HepG2 (cell line): ENCODE data around the gene SREBF1. TPM values are rescaled to one million over a fixed set of nuclear protein-coding genes. Genes with fewer than 3 reads are reported as not detected.

ENCODE experiments used
- ATF1 ChIP-seq: IDR thresholded peaks from 2 replicates; pipeline ENCODE4 v1.6.1; 2016; ENCODE audit warnings: mild to moderate bottlenecking, control low read depth
- CHCHD3 ChIP-seq: sonication (generic); formaldehyde crosslinking; IDR thresholded peaks from 2 replicates; pipeline ENCODE4 v1.8.0; 2022; ENCODE audit warnings: mild to moderate bottlenecking, missing genetic modification reagents, moderate library complexity
- EHMT2 ChIP-seq: fragments of 200-600 bp; sonication (generic); IDR thresholded peaks from 2 replicates; pipeline ENCODE4 v1.7.0; 2017; ENCODE audit warnings: antibody characterized with exemption, low read depth, low read length, borderline replicate concordance
- FOSL2 ChIP-seq: sonication (generic); formaldehyde crosslinking; IDR thresholded peaks from 2 replicates; pipeline ENCODE4 v1.4.0; 2020; ENCODE audit warnings: missing genetic modification reagents
- GTF2F1 ChIP-seq: fragments of 150-350 bp; IDR thresholded peaks from 2 replicates; pipeline ENCODE4 v1.6.1; 2014; ENCODE audit warnings: low read length
- HDAC1 ChIP-seq: sonication (generic); formaldehyde crosslinking; IDR thresholded peaks from 2 replicates; pipeline ENCODE4 v1.5.1; 2020; ENCODE audit warnings: mild to moderate bottlenecking, missing genetic modification reagents
- ISX ChIP-seq: sonication (generic); formaldehyde crosslinking; conservative IDR thresholded peaks from 2 replicates; pipeline ENCODE4 v1.5.0; 2020; ENCODE audit warnings: missing genetic modification reagents
- JUND ChIP-seq: sonication (generic); formaldehyde crosslinking; IDR thresholded peaks from 2 replicates; pipeline ENCODE4 v1.8.0; 2022; ENCODE audit warnings: mild to moderate bottlenecking, missing genetic modification reagents
- KLF16 ChIP-seq, 2 experiments: sonication (generic) in 1 of 2; formaldehyde crosslinking in 1 of 2; IDR thresholded peaks; 2 replicates each; pipeline versions ENCODE4 v1.6.1 to v1.8.0; 2016 to 2023; ENCODE audit warnings: missing genetic modification reagents in 2 of 2, missing compliant biosample characterization in 1 of 2
- NCOA5 ChIP-seq: sonication (generic); formaldehyde crosslinking; IDR thresholded peaks from 2 replicates; pipeline ENCODE4 v1.4.0; 2020; ENCODE audit warnings: missing genetic modification reagents
- ONECUT2 ChIP-seq: sonication (generic); formaldehyde crosslinking; IDR thresholded peaks from 2 replicates; pipeline ENCODE4 v1.4.0; 2020; ENCODE audit warnings: missing genetic modification reagents
- PHF21A ChIP-seq: sonication (generic); formaldehyde crosslinking; IDR thresholded peaks from 2 replicates; pipeline ENCODE4 v1.5.0; 2020; ENCODE audit warnings: mild to moderate bottlenecking, missing genetic modification reagents
- RXRB ChIP-seq: IDR thresholded peaks from 2 replicates; pipeline ENCODE4 v1.6.1; 2016; ENCODE audit warnings: borderline replicate concordance, missing genetic modification reagents, missing compliant biosample characterization
- SUZ12 ChIP-seq: fragments of 150-350 bp; IDR thresholded peaks from 2 replicates; pipeline ENCODE4 v1.6.1; 2014; ENCODE audit warnings: low read depth, low read length
- TBX3 ChIP-seq: fragments of 450-650 bp; IDR thresholded peaks from 2 replicates; pipeline ENCODE4 v1.6.1; 2017; ENCODE audit warnings: antibody characterized with exemption, mild to moderate bottlenecking, inconsistent platforms, borderline replicate concordance
- ZC3H4 ChIP-seq: sonication (generic); formaldehyde crosslinking; IDR thresholded peaks from 2 replicates; pipeline ENCODE4 v1.4.0; 2020; ENCODE audit warnings: missing genetic modification reagents, borderline replicate concordance
- ZNF563 ChIP-seq: sonication (generic); formaldehyde crosslinking; IDR thresholded peaks from 2 replicates; pipeline ENCODE4 v1.8.0; 2022; ENCODE audit warnings: mild to moderate bottlenecking, moderate library complexity, missing genetic modification reagents
- ZNF629 ChIP-seq: sonication (generic); formaldehyde crosslinking; conservative IDR thresholded peaks from 2 replicates; pipeline ENCODE4 v1.5.0; 2020; ENCODE audit warnings: missing genetic modification reagents
- polyA plus RNA-seq, 8 experiments: library from polyadenylated mRNA; depleted of rRNA in 3 of 8; stranded (reverse) in 7 of 8; unstranded in 1 of 8; fragments of >200 nt; fragmentation: Illumina TruSeq in 4 of 8; extraction: Trizol in 4 of 8; gene quantifications; 2 replicates each; pipeline versions ENCODE4 v1.2.1 to v1.2.3, GENCODE V29; 2011 to 2016; ENCODE audit warnings: low read depth in 4 of 8, missing spikeins in 1 of 8, mixed read lengths in 1 of 8; ENCODE audit not compliant: insufficient read depth in 1 of 8
- total RNA-seq, 5 experiments: library from RNA; depleted of rRNA; stranded (reverse); fragments of >200 nt; fragmentation: Illumina TruSeq; extraction: Trizol; gene quantifications; 2 replicates each; pipeline ENCODE4 v1.2.3, GENCODE V29; 2016; ENCODE audit warnings: low read depth in 1 of 5
- TF ChIP-seq, protein P1 (sequence below): sonication (generic); formaldehyde crosslinking; IDR thresholded peaks from 2 replicates; pipeline ENCODE4 v1.4.0; 2020; ENCODE audit warnings: missing genetic modification reagents, low read depth, mild to moderate bottlenecking, borderline replicate concordance
- TF ChIP-seq, protein P2 (sequence below): sonication (generic); formaldehyde crosslinking; IDR thresholded peaks from 2 replicates; pipeline ENCODE4 v1.4.0; 2020; ENCODE audit warnings: missing genetic modification reagents, borderline replicate concordance
- TF ChIP-seq, protein P3 (sequence below): sonication (generic); formaldehyde crosslinking; IDR thresholded peaks from 2 replicates; pipeline ENCODE4 v1.4.0; 2020; ENCODE audit warnings: mild to moderate bottlenecking, missing genetic modification reagents
- TF ChIP-seq, protein P4 (sequence below): sonication (generic); formaldehyde crosslinking; IDR thresholded peaks from 2 replicates; pipeline ENCODE4 v1.8.1; 2023; ENCODE audit warnings: mild to moderate bottlenecking, inconsistent platforms, moderate library complexity, missing genetic modification reagents, borderline replicate concordance
- TF ChIP-seq, protein P5 (sequence below): sonication (generic); formaldehyde crosslinking; IDR thresholded peaks from 2 replicates; pipeline ENCODE4 v1.5.0; 2020; ENCODE audit warnings: missing genetic modification reagents, mild to moderate bottlenecking, borderline replicate concordance

SREBF1 gene
- total and polyA plus RNA-seq, 2 of the 13 experiments (the other 11 are each of a cell fraction or from before 2014, with no cell fraction given), result 34.3 to 38.0 TPM

DNA sequence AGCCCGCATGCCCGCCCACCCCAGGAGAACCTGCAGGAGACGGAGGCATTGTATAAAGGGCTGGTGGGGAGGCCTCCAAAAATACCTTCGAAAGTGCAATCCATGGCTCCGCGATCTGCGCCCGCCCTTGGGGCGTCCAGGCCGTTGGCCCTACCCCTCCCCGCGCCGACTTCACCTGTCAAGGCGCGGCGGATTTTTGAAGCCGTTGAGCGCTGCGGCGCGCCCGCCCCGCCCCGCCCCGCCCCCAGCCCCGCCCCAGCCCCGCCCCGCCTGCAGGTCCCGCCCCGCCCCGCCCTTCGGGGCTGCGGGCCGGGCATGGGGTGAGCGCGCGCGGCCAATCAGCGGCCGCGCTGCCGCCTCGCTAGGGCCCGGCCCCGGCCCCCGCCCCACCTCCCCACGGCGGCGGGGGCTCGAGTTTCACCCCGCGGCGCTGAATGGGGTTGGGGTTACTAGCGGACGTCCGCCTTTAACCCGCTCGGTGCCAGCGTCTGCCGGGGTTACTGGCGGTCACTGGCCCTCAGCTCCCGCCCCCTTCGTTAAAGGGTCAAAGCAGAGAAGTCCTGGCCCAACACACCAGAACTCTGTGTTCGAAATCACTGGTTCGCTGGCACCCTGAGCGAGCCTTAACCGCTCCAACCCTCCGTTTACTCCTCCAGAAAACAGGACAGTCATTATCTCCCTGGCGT is 13.2 kb downstream of the SREBF1 start (continued):
- TF ChIP-seq, protein P1, sequence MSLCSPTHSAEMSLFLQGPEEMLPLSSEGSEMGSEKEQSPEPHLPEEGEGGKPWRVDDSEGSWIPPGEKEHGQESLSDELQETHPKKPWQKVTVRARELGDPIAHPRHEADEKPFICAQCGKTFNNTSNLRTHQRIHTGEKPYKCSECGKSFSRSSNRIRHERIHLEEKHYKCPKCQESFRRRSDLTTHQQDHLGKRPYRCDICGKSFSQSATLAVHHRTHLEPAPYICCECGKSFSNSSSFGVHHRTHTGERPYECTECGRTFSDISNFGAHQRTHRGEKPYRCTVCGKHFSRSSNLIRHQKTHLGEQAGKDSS (CRISPR knock-in tag), result peak; percentile 79; the same call in 1 of the 2 replicates
- TF ChIP-seq, protein P2, sequence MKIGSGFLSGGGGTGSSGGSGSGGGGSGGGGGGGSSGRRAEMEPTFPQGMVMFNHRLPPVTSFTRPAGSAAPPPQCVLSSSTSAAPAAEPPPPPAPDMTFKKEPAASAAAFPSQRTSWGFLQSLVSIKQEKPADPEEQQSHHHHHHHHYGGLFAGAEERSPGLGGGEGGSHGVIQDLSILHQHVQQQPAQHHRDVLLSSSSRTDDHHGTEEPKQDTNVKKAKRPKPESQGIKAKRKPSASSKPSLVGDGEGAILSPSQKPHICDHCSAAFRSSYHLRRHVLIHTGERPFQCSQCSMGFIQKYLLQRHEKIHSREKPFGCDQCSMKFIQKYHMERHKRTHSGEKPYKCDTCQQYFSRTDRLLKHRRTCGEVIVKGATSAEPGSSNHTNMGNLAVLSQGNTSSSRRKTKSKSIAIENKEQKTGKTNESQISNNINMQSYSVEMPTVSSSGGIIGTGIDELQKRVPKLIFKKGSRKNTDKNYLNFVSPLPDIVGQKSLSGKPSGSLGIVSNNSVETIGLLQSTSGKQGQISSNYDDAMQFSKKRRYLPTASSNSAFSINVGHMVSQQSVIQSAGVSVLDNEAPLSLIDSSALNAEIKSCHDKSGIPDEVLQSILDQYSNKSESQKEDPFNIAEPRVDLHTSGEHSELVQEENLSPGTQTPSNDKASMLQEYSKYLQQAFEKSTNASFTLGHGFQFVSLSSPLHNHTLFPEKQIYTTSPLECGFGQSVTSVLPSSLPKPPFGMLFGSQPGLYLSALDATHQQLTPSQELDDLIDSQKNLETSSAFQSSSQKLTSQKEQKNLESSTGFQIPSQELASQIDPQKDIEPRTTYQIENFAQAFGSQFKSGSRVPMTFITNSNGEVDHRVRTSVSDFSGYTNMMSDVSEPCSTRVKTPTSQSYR (CRISPR knock-in tag), result 0 out of 2 replicates have a peak, but pooled peaks have one; percentile 18
- no peak for TF ChIP-seq ZNF629 (CRISPR knock-in tag)
- peak; percentile 99 for TF ChIP-seq RXRB (CRISPR knock-in tag)
- TF ChIP-seq NCOA5 (CRISPR knock-in tag), result no peak
- TF ChIP-seq ZNF563 (CRISPR knock-in tag), result no peak
- TF ChIP-seq TBX3, result 0 out of 2 replicates have a peak, but pooled peaks have one; percentile 9
- TF ChIP-seq CHCHD3 (CRISPR knock-in tag), result no peak
- no peak for TF ChIP-seq ONECUT2 (CRISPR knock-in tag)
- no peak for TF ChIP-seq GTF2F1
- peak; percentile 63 for TF ChIP-seq HDAC1
- no peak for TF ChIP-seq EHMT2
- no peak; the same call in 1 of the 2 replicates for TF ChIP-seq FOSL2 (CRISPR knock-in tag)
- TF ChIP-seq, protein P3, sequence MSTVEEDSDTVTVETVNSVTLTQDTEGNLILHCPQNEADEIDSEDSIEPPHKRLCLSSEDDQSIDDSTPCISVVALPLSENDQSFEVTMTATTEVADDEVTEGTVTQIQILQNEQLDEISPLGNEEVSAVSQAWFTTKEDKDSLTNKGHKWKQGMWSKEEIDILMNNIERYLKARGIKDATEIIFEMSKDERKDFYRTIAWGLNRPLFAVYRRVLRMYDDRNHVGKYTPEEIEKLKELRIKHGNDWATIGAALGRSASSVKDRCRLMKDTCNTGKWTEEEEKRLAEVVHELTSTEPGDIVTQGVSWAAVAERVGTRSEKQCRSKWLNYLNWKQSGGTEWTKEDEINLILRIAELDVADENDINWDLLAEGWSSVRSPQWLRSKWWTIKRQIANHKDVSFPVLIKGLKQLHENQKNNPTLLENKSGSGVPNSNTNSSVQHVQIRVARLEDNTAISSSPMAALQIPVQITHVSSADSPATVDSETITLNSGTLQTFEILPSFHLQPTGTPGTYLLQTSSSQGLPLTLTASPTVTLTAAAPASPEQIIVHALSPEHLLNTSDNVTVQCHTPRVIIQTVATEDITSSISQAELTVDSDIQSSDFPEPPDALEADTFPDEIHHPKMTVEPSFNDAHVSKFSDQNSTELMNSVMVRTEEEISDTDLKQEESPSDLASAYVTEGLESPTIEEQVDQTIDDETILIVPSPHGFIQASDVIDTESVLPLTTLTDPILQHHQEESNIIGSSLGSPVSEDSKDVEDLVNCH (CRISPR knock-in tag), result no peak
- peak; percentile 50; the same call in 1 of the 2 replicates for TF ChIP-seq PHF21A (CRISPR knock-in tag)
- no peak for TF ChIP-seq ZC3H4 (CRISPR knock-in tag)
- 0 out of 4 replicates have a peak, but pooled peaks of 1 of the 2 experiments have one; percentile 44 for TF ChIP-seq KLF16 (CRISPR knock-in tag; IDR thresholded peaks at IDR 0.05)
- TF ChIP-seq, protein P4, sequence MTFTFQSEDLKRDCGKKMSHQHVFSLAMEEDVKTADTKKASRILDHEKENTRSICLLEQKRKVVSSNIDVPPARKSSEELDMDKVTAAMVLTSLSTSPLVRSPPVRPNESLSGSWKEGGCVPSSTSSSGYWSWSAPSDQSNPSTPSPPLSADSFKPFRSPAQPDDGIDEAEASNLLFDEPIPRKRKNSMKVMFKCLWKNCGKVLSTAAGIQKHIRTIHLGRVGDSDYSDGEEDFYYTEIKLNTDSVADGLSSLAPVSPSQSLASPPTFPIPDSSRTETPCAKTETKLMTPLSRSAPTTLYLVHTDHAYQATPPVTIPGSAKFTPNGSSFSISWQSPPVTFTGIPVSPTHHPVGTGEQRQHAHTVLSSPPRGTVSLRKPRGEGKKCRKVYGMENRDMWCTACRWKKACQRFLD, result no peak
- no peak for TF ChIP-seq SUZ12
- TF ChIP-seq ATF1, result no peak
- TF ChIP-seq, protein P5, sequence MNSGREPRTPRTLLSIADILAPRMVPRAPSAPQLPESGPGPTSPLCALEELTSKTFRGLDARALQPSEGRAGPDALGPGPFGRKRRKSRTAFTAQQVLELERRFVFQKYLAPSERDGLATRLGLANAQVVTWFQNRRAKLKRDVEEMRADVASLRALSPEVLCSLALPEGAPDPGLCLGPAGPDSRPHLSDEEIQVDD (CRISPR knock-in tag), result no peak
- no peak for TF ChIP-seq ISX (CRISPR knock-in tag)
- TF ChIP-seq JUND, result no peak
